GM19395 (cell line): ENCODE data around the gene MYT1.

Experiments
- ATAC-seq: cut with Tn5 transposase; IDR thresholded peaks from one replicate; pipeline ENCODE4 v1.9.1; 2021; ENCODE audit warnings: mild to moderate bottlenecking, moderate library complexity; ENCODE audit not compliant: unreplicated experiment

MYT1 gene

GRCh38 chr20:64139199-64140060 is 24.8 kb upstream of the MYT1 start:
- no peak for ATAC-seq

GRCh38 chr20:64140061-64140931 is 24.0 kb upstream of the MYT1 start:
- ATAC-seq, result no peak

GRCh38 chr20:64140956-64141355 is 23.3 kb upstream of the MYT1 start:
- no peak for ATAC-seq

GRCh38 chr20:64142590-64142989 is 21.7 kb upstream of the MYT1 start:
- ATAC-seq, result no peak

GRCh38 chr20:64143018-64143801 is 21.0 kb upstream of the MYT1 start:
- no peak for ATAC-seq

- no peak for ATAC-seq
These were observed 19.9 kb upstream of the MYT1 start for GRCh38 chr20:64144144-64144912.

- no peak for ATAC-seq
These were observed 18.6 kb upstream of the MYT1 start for GRCh38 chr20:64145458-64146300.

- ATAC-seq, result no peak
These were observed 17.8 kb upstream of the MYT1 start for GRCh38 chr20:64146301-64146935.

- no peak for ATAC-seq
These were observed 17.2 kb upstream of the MYT1 start for GRCh38 chr20:64146936-64147477.

- ATAC-seq, result no peak
These were observed 15.7 kb upstream of the MYT1 start for GRCh38 chr20:64148581-64148980.

GRCh38 chr20:64149141-64149540 is 15.1 kb upstream of the MYT1 start:
- ATAC-seq, result no peak

GRCh38 chr20:64149809-64150560 is 14.3 kb upstream of the MYT1 start:
- no peak for ATAC-seq

- no peak for ATAC-seq
These were observed 13.3 kb upstream of the MYT1 start for GRCh38 chr20:64150756-64151632.

GRCh38 chr20:64151633-64152530 is 12.4 kb upstream of the MYT1 start:
- no peak for ATAC-seq

GRCh38 chr20:64152906-64153305 is 11.3 kb upstream of the MYT1 start:
- no peak for ATAC-seq

GRCh38 chr20:64153410-64153809 is 10.8 kb upstream of the MYT1 start:
- no peak for ATAC-seq
